H9 (cell line): ENCODE data around the gene OR2T3. TPM values are rescaled to one million over a fixed set of nuclear protein-coding genes. Genes with fewer than 3 reads are reported as not detected.
"Not testable (repeated sequence)": the region's sequence is repeated elsewhere in the genome, so short reads cannot be mapped to it uniquely, and the experiment has no call there.

Experiments used
- DNase-seq: peaks from one replicate; pipeline ENCODE4 v3.0.0-alpha.2; 2017
- H2AFZ ChIP-seq: one replicate; pipeline ENCODE4 v1.6.1; 2013; ENCODE audit warnings: mild to moderate bottlenecking, low read length, control low read depth, moderate library complexity
- H2AK5ac ChIP-seq: 2 replicates; pipeline ENCODE4 v1.6.1; 2013; ENCODE audit warnings: low read length, control low read depth, mixed read lengths; ENCODE audit not compliant: insufficient read length
- H2BK120ac ChIP-seq: one replicate; pipeline ENCODE4 v1.6.1; 2013; ENCODE audit warnings: low read depth, mild to moderate bottlenecking, low read length, control low read depth, inconsistent platforms; ENCODE audit not compliant: poor library complexity, severe bottlenecking
- H2BK12ac ChIP-seq: 2 replicates; pipeline ENCODE4 v1.6.1; 2013; ENCODE audit warnings: low read length, control low read depth, mixed read lengths, low read depth; ENCODE audit not compliant: insufficient read length
- H2BK15ac ChIP-seq: 2 replicates; pipeline ENCODE4 v1.6.1; 2013; ENCODE audit warnings: low read depth, low read length, control low read depth
- H2BK20ac ChIP-seq: one replicate; pipeline ENCODE4 v1.6.1; 2013; ENCODE audit warnings: low read depth, mild to moderate bottlenecking, low read length, control low read depth, inconsistent platforms; ENCODE audit not compliant: poor library complexity, severe bottlenecking
- H2BK5ac ChIP-seq: 2 replicates; pipeline ENCODE4 v1.6.1; 2013; ENCODE audit warnings: low read length, control low read depth, mixed read lengths; ENCODE audit not compliant: insufficient read length
- H3K14ac ChIP-seq: 2 replicates; pipeline ENCODE4 v1.6.1; 2013; ENCODE audit warnings: low read length, control low read depth; ENCODE audit not compliant: insufficient read depth
- H3K18ac ChIP-seq: 2 replicates; pipeline ENCODE4 v1.6.1; 2013; ENCODE audit warnings: low read depth, mild to moderate bottlenecking, mixed read lengths, low read length, control low read depth; ENCODE audit not compliant: insufficient read length
- H3K23ac ChIP-seq: 2 replicates; pipeline ENCODE4 v1.6.1; 2013; ENCODE audit warnings: low read length, control low read depth, mixed read lengths, low read depth; ENCODE audit not compliant: insufficient read length
- H3K23me2 ChIP-seq: 2 replicates; pipeline ENCODE4 v1.6.1; 2013; ENCODE audit warnings: low read depth, mild to moderate bottlenecking, mixed read lengths, low read length, control low read depth; ENCODE audit not compliant: insufficient read length, poor library complexity, severe bottlenecking
- H3K27ac ChIP-seq: 2 replicates; pipeline ENCODE4 v1.5.1; 2013; ENCODE audit warnings: low read length, control low read depth, mixed read lengths, low read depth; ENCODE audit not compliant: insufficient read length
- H3K27me3 ChIP-seq: 2 replicates; pipeline ENCODE4 v1.6.1; 2013; ENCODE audit warnings: low read length, control low read depth, inconsistent platforms; ENCODE audit not compliant: insufficient read depth
- H3K4ac ChIP-seq: 2 replicates; pipeline ENCODE4 v1.6.1; 2013; ENCODE audit warnings: low read depth, mild to moderate bottlenecking, control low read depth, inconsistent platforms, low read length, moderate library complexity
- H3K4me1 ChIP-seq: 2 replicates; pipeline ENCODE4 v1.6.1; 2013; ENCODE audit warnings: low read length, control low read depth, inconsistent platforms; ENCODE audit not compliant: insufficient read depth
- H3K4me2 ChIP-seq: 2 replicates; pipeline ENCODE4 v1.6.1; 2013; ENCODE audit warnings: low read length, control low read depth, mixed read lengths; ENCODE audit not compliant: insufficient read length, insufficient read depth
- H3K56ac ChIP-seq: 2 replicates; pipeline ENCODE4 v1.6.1; 2013; ENCODE audit warnings: low read depth, mild to moderate bottlenecking, mixed read lengths, low read length, control low read depth; ENCODE audit not compliant: insufficient read length
- H3K79me1 ChIP-seq: 2 replicates; pipeline ENCODE4 v1.6.1; 2013; ENCODE audit warnings: low read depth, mild to moderate bottlenecking, moderate library complexity, low read length, control low read depth, inconsistent platforms; ENCODE audit not compliant: insufficient read depth, poor library complexity, severe bottlenecking
- H3K79me2 ChIP-seq: 2 replicates; pipeline ENCODE4 v1.6.1; 2013; ENCODE audit warnings: low read length, control low read depth, inconsistent platforms; ENCODE audit not compliant: insufficient read depth
- H3K9ac ChIP-seq: 2 replicates; pipeline ENCODE4 v1.6.1; 2013; ENCODE audit warnings: low read length, control low read depth, mixed read lengths; ENCODE audit not compliant: insufficient read length; ENCODE audit errors: extremely low read depth
- H3K9me3 ChIP-seq: one replicate; pipeline ENCODE4 v1.6.1; 2013; ENCODE audit warnings: low read depth, low read length, inconsistent platforms; ENCODE audit not compliant: control insufficient read depth
- H3T11ph ChIP-seq: one replicate; pipeline ENCODE4 v1.6.1; 2013; ENCODE audit warnings: mild to moderate bottlenecking, low read length, control low read depth, inconsistent platforms
- H4K20me1 ChIP-seq: one replicate; pipeline ENCODE4 v1.6.1; 2013; ENCODE audit not compliant: control insufficient read depth, insufficient read length, insufficient read depth
- H4K5ac ChIP-seq: 2 replicates; pipeline ENCODE4 v1.6.1; 2013; ENCODE audit warnings: low read depth, mild to moderate bottlenecking, mixed read lengths, low read length, control low read depth; ENCODE audit not compliant: insufficient read length
- H4K8ac ChIP-seq: replicated peaks from 2 replicates; pipeline ENCODE4 v1.6.1; 2013; ENCODE audit warnings: low read length, control low read depth, mixed read lengths, low read depth; ENCODE audit not compliant: insufficient read length
- H4K91ac ChIP-seq: 2 replicates; pipeline ENCODE4 v1.6.1; 2013; ENCODE audit warnings: low read depth, mild to moderate bottlenecking, moderate library complexity, mixed read lengths, low read length, control low read depth; ENCODE audit not compliant: insufficient read length
- H3K27ac Mint-ChIP-seq, 3 experiments: 2 replicates in 2 of 3; 3 replicates in 1 of 3; pipeline ENCODE4 v1.8.0; 2020 to 2021; ENCODE audit warnings: mixed read lengths in 3 of 3, mild to moderate bottlenecking in 1 of 3, moderate library complexity in 1 of 3
- H3K27me3 Mint-ChIP-seq: 2 replicates; pipeline ENCODE4 v1.8.0; 2021; ENCODE audit warnings: low read depth, mild to moderate bottlenecking, moderate library complexity, mixed read lengths
- H3K36me3 Mint-ChIP-seq, 3 experiments: 2 replicates in 2 of 3; 3 replicates in 1 of 3; pipeline ENCODE4 v1.8.0; 2020 to 2021; ENCODE audit warnings: low read depth in 3 of 3, mixed read lengths in 3 of 3; ENCODE audit not compliant: insufficient read depth in 1 of 3
- H3K4me1 Mint-ChIP-seq, 2 experiments: 2 replicates each; pipeline ENCODE4 v1.8.0; 2020; ENCODE audit warnings: mixed read lengths in 2 of 2
- H3K4me3 Mint-ChIP-seq, 2 experiments: 2 replicates in 1 of 2; 3 replicates in 1 of 2; pipeline ENCODE4 v1.8.0; 2020 to 2021; ENCODE audit warnings: mild to moderate bottlenecking in 2 of 2, mixed read lengths in 2 of 2, moderate library complexity in 1 of 2
- H3K9me3 Mint-ChIP-seq, 2 experiments: 2 replicates in 1 of 2; 3 replicates in 1 of 2; pipeline ENCODE4 v1.8.0; 2020; ENCODE audit warnings: mild to moderate bottlenecking in 2 of 2, mixed read lengths in 2 of 2, moderate library complexity in 1 of 2
- total RNA-seq: library from RNA; stranded (reverse); gene quantifications from 2 replicates; pipeline ENCODE4 v1.2.1, GENCODE V29; 2021

The OR2T3 gene
- total RNA-seq, 1 experiment from 2014 or later, result not detected

- H3K27me3 Mint-ChIP-seq, H2BK15ac ChIP-seq, DNase-seq, H3K14ac ChIP-seq, H3K4ac ChIP-seq, H2BK12ac ChIP-seq, H4K91ac ChIP-seq, H3K9ac ChIP-seq, H3T11ph ChIP-seq, H3K4me1 Mint-ChIP-seq, H3K23me2 ChIP-seq, H3K4me3 Mint-ChIP-seq, H2AK5ac ChIP-seq, H3K36me3 Mint-ChIP-seq, H3K27ac Mint-ChIP-seq, H4K8ac ChIP-seq, H3K56ac ChIP-seq, H3K27ac ChIP-seq, H2BK20ac ChIP-seq, H3K18ac ChIP-seq, H3K4me2 ChIP-seq, H2AFZ ChIP-seq, H3K27me3 ChIP-seq, H3K9me3 ChIP-seq, H4K5ac ChIP-seq, H3K79me1 ChIP-seq, H4K20me1 ChIP-seq, H3K9me3 Mint-ChIP-seq, H2BK5ac ChIP-seq, H3K23ac ChIP-seq, H3K79me2 ChIP-seq, H3K4me1 ChIP-seq, H2BK120ac ChIP-seq: not testable (repeated sequence)
Observed at GRCh38 chr1:248510217-248510616, 37.1 kb downstream of the OR2T3 start.
